Suprapubic skin (tissue), 2 donors: ENCODE results near the gene ATP1B4.

ENCODE experiments used
- EP300 ChIP-seq: sonication (generic); formaldehyde crosslinking; IDR thresholded peaks from one replicate; pipeline ENCODE4 v1.6.1; 2017; ENCODE audit warnings: antibody characterized with exemption
- POLR2A ChIP-seq, 2 donors: fragments of 450-650 bp; IDR thresholded peaks; one replicate each; pipeline ENCODE4 v1.6.1; 2017; ENCODE audit warnings: antibody characterized with exemption in 2 of 2, mild to moderate bottlenecking in 2 of 2, moderate library complexity in 2 of 2

- TF ChIP-seq EP300 (no peak), POLR2A (IDR thresholded peaks at IDR 0.05) (no peak)
These were observed 40.5 kb downstream of the ATP1B4 start for GRCh38 chrX:120402369-120402768.
